Left ventricle myocardium inferior (tissue), 1 donor: Measurements from ENCODE around the gene PALS1. TPM values are rescaled to one million over a fixed set of nuclear protein-coding genes. Genes with fewer than 3 reads are reported as not detected.

Source experiments
- DNase-seq: peaks from one replicate; pipeline ENCODE4 v3.0.0-alpha.2; 2020
- H3K27ac ChIP-seq: fragments of 200-600 bp; replicated peaks from 2 replicates; pipeline ENCODE4 v1.8.0; 2021
- H3K27me3 ChIP-seq: fragments of 200-600 bp; 2 replicates; pipeline ENCODE4 v1.8.0; 2021; ENCODE audit warnings: low read depth
- H3K36me3 ChIP-seq: fragments of 200-600 bp; 2 replicates; pipeline ENCODE4 v1.8.0; 2021
- H3K4me1 ChIP-seq: fragments of 200-600 bp; 2 replicates; pipeline ENCODE4 v1.8.0; 2021
- H3K4me3 ChIP-seq: fragments of 200-600 bp; 2 replicates; pipeline ENCODE4 v1.8.0; 2021; ENCODE audit warnings: mild to moderate bottlenecking, moderate library complexity
- H3K9me3 ChIP-seq: fragments of 200-600 bp; replicated peaks from 2 replicates; pipeline ENCODE4 v1.8.0; 2021
- intact Hi-C: fragments of 100-400 bp; cut with micrococcal nuclease; formaldehyde crosslinking; loops from one replicate; pipeline ENCODE4 v1.11.0; 2022
- total RNA-seq: library from RNA; stranded (reverse); fragmentation: NEBNext Ultra II Directional; extraction: Animal tissue kit (Norgen Biotek cat#: 25700); gene quantifications from one replicate; pipeline ENCODE4 v1.2.1, GENCODE V29; 2021
- TF ChIP-seq, protein P1 (sequence below): fragments of 200-600 bp; IDR thresholded peaks from 2 replicates; pipeline ENCODE4 v1.8.0; 2021; ENCODE audit warnings: antibody characterized with exemption, mild to moderate bottlenecking, borderline replicate concordance
- donor health status: DM: no; HTN: yes; CAD: no; lungs with severe emphysema.

The PALS1 gene
- total RNA-seq, 1 donor from 2014 or later: 14.3 TPM

DNA sequence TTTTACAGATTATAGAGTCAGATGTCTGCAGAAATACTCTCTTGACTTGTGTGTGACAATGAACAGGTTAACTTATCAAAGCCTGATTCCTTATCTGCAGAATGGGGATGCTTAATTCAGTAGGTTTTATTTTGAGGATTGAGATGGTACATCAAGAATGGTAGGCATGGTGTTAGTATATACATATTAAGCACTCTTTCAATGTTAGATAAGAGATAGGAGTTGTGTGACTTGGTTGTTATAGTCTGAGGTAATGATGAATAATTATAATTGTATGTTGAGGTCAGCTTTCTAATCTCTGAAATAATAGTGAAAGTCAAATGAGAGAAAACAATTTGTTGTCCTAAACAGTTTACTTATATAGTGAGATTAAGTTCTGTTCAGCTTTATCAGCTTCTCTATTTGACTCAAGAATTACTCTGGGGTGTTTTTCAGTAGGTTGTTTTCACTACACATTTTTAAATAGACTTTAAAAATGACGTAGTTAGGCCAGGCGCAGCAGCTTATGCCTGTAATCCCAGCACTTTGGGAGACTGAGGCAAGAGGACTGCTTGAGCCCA lies 11.9 kb downstream of the PALS1 start:
- Histone ChIP-seq H3K27me3 (no peaks in the 10 kb centered on the region), H3K36me3 (no peaks in the 10 kb centered on the region), H3K4me1 (peaks cover 21% of the 10 kb centered on the region), H3K27ac (no peak overlapping the region), H3K4me3 (no peak overlapping the region), H3K9me3 (no peaks in the 10 kb centered on the region)
- TF ChIP-seq, protein P1, sequence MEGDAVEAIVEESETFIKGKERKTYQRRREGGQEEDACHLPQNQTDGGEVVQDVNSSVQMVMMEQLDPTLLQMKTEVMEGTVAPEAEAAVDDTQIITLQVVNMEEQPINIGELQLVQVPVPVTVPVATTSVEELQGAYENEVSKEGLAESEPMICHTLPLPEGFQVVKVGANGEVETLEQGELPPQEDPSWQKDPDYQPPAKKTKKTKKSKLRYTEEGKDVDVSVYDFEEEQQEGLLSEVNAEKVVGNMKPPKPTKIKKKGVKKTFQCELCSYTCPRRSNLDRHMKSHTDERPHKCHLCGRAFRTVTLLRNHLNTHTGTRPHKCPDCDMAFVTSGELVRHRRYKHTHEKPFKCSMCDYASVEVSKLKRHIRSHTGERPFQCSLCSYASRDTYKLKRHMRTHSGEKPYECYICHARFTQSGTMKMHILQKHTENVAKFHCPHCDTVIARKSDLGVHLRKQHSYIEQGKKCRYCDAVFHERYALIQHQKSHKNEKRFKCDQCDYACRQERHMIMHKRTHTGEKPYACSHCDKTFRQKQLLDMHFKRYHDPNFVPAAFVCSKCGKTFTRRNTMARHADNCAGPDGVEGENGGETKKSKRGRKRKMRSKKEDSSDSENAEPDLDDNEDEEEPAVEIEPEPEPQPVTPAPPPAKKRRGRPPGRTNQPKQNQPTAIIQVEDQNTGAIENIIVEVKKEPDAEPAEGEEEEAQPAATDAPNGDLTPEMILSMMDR: no peak
- intact Hi-C loops: no loop called here
- no peak for DNase-seq

DNA sequence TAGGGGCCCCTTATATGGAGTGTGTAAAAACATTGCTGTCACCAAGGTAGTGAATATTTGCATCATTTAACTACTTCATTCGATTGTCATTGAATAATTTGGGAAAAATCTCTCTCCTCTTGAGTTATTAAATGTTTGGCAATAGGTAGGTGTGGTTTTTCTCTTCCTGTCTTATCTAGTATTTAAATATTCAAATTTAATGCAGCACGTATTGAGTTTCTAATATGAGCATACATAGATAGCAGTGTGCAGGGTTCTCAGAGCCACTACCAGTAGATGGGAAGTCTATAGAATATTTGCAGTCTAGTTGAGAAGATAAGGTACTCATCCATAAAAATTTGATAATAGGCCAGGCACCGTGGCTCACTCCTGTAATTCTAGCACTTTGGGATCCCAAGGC lies 16.7 kb downstream of the PALS1 start:
- Histone ChIP-seq H3K4me3 (no peak overlapping the region), H3K27ac (no peak overlapping the region), H3K27me3 (no peaks in the 10 kb centered on the region), H3K9me3 (no peaks in the 10 kb centered on the region), H3K36me3 (no peaks in the 10 kb centered on the region), H3K4me1 (peaks cover 26% of the 10 kb centered on the region)
- no peak for DNase-seq
- TF ChIP-seq, protein P1: no peak
- intact Hi-C loops: no loop called here

DNA sequence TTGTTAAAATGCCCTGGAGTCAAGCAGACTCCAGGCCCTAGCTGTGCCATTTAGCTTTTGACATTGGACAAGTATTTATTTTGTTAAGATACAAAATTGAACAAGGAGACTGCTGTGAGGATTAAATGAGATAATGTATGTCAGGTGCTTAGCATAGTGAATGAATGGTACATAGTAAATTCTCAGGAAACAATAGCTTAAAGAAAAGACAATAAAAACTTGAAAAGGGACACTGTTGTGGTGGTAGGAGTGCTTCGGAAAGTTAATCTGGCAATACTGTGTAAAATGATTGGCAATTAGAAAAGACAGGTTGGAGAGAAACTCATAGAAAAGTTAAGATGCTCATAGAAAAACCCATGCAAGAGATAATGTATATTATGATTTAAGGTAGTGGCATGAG lies 19.7 kb downstream of the PALS1 start:
- intact Hi-C loops: no loop called here
- no peak overlapping the region for H3K27ac ChIP-seq
- TF ChIP-seq, protein P1: no peak

DNA sequence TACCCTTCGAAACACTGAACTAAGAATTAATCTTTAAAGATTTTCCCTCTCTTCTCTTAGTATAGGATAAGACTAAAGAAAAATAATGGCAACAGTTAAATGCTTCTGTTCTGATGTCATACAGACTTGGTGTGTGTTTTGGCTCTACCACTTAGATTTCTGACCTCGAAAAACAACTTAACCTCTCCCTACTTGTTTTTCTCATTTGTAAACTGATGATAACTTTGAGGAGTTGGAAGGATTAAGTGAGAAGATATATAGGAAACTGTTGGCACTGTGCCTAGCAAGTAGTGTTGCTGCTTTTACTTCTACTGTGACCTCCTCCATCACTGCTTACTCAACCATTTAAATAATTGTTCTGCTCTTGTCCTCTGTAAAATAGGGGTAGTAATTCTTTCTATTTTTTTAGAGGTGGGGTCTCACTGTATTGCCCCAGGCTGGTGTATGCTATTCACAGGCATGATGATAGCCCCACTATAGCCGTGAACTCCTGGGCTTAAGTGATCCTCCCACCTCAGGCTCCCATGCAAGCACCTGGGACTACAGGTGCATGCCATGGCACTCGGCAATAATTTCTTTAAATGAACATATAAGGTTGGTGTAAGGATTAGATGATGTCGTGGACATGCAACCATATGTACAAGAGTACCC lies 22.4 kb downstream of the PALS1 start:
- H3K4me3 ChIP-seq: no peak overlapping the region
- no peaks in the 10 kb centered on the region for H3K27me3 ChIP-seq
- H3K4me1 ChIP-seq: peaks cover 46% of the 10 kb centered on the region
- H3K27ac ChIP-seq: no peak overlapping the region
- H3K9me3 ChIP-seq: no peaks in the 10 kb centered on the region
- no peaks in the 10 kb centered on the region for H3K36me3 ChIP-seq
- TF ChIP-seq, protein P1: no peak
- intact Hi-C loops: no loop called here
- DNase-seq: no peak

More for the DNA sequence above, 19.7 kb downstream of the PALS1 start:
- no peak for DNase-seq
- no peaks in the 10 kb centered on the region for H3K9me3 ChIP-seq
- no peaks in the 10 kb centered on the region for H3K36me3 ChIP-seq
- peaks cover 30% of the 10 kb centered on the region for H3K4me1 ChIP-seq
- no peak overlapping the region for H3K4me3 ChIP-seq
- no peaks in the 10 kb centered on the region for H3K27me3 ChIP-seq

DNA sequence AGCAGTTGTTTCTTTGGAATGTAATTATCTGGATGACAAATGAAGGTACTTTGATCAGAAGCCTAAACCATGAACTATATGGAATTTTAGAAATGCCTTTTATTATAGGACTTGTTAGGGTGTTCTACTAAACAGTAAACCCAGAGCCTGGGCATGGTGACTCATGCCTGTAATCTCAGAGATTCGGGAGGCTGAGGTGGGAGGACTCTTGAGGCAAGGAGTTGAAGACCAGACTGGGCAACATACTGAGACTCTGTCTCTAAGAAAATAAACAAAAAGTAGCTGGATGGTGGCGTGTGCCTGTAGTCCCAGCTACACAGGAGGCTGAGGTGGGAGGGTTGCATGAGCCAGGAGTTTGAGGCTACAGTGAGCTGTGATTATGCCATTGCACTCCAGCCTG lies 23.9 kb downstream of the PALS1 start:
- Histone ChIP-seq H3K27me3 (no peaks in the 10 kb centered on the region), H3K4me1 (peaks cover 61% of the 10 kb centered on the region), H3K36me3 (no peaks in the 10 kb centered on the region), H3K27ac (no peak overlapping the region), H3K9me3 (no peaks in the 10 kb centered on the region), H3K4me3 (no peak overlapping the region)
- no peak for DNase-seq
- TF ChIP-seq, protein P1: no peak
- intact Hi-C loops: no loop called here
